WERI-Rb-1 (cell line): Measurements from ENCODE around the gene GPR17.

Experiments
- DNase-seq: peaks from one replicate; pipeline ENCODE4 v3.0.0-alpha.2; 2020
- H3K27ac ChIP-seq: fragments of 250-450 bp; sonication (Bioruptor Pico); 2 replicates; pipeline ENCODE4 v1.5.1; 2020; ENCODE audit warnings: mild to moderate bottlenecking, moderate library complexity
- H3K27me3 ChIP-seq: fragments of 250-450 bp; sonication (Bioruptor Pico); 2 replicates; pipeline ENCODE4 v1.5.1; 2021; ENCODE audit warnings: mild to moderate bottlenecking, low read depth, moderate library complexity; ENCODE audit not compliant: insufficient read depth, severe bottlenecking
- H3K36me3 ChIP-seq: fragments of 250-450 bp; sonication (Bioruptor Pico); 2 replicates; pipeline ENCODE4 v1.5.1; 2020; ENCODE audit warnings: mild to moderate bottlenecking, moderate library complexity
- H3K4me3 ChIP-seq: 2 replicates; pipeline ENCODE4 v1.5.1; 2011; ENCODE audit warnings: low read depth, mild to moderate bottlenecking, control low read depth, low read length
- H3K9me3 ChIP-seq: fragments of 250-450 bp; sonication (Bioruptor Pico); 2 replicates; pipeline ENCODE4 v1.5.1; 2021; ENCODE audit warnings: mild to moderate bottlenecking, moderate library complexity; ENCODE audit not compliant: severe bottlenecking
- TF ChIP-seq, protein P1 (sequence below): IDR thresholded peaks from 2 replicates; pipeline ENCODE4 v1.5.1; 2011; ENCODE audit warnings: low read depth, mild to moderate bottlenecking, control low read depth, inconsistent platforms, low read length

GPR17 gene

GRCh38 chr2:127645395-127646291 lies at the start of gene GPR17:
TSS of gene GPR17 (plus strand) at chr2:127646153. CDS start at chr2:127650736, 4,583 bp downstream.
- no peak for DNase-seq
- H3K9me3 ChIP-seq, result no peaks in the 10 kb centered on the region
- no peaks in the 10 kb centered on the region for H3K36me3 ChIP-seq
- no peaks in the 10 kb centered on the region for H3K27me3 ChIP-seq
- H3K27ac ChIP-seq, result no peak within 1 kb of the TSS
- H3K4me3 ChIP-seq, result no peak within 1 kb of the TSS
- TF ChIP-seq, protein P1, sequence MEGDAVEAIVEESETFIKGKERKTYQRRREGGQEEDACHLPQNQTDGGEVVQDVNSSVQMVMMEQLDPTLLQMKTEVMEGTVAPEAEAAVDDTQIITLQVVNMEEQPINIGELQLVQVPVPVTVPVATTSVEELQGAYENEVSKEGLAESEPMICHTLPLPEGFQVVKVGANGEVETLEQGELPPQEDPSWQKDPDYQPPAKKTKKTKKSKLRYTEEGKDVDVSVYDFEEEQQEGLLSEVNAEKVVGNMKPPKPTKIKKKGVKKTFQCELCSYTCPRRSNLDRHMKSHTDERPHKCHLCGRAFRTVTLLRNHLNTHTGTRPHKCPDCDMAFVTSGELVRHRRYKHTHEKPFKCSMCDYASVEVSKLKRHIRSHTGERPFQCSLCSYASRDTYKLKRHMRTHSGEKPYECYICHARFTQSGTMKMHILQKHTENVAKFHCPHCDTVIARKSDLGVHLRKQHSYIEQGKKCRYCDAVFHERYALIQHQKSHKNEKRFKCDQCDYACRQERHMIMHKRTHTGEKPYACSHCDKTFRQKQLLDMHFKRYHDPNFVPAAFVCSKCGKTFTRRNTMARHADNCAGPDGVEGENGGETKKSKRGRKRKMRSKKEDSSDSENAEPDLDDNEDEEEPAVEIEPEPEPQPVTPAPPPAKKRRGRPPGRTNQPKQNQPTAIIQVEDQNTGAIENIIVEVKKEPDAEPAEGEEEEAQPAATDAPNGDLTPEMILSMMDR, result no peak

- Histone ChIP-seq H3K27ac (no peak overlapping the region), H3K9me3 (no peaks in the 10 kb centered on the region), H3K27me3 (no peaks in the 10 kb centered on the region), H3K36me3 (no peaks in the 10 kb centered on the region), H3K4me3 (no peak overlapping the region)
- TF ChIP-seq, protein P1, result no peak
- DNase-seq, result no peak
Observed at GRCh38 chr2:127596311-127597045, 49.5 kb upstream of the GPR17 start.

GRCh38 chr2:127597046-127597983 lies 48.6 kb upstream of the GPR17 start:
- TF ChIP-seq, protein P1, result no peak
- DNase-seq, result no peak
- no peak overlapping the region for H3K27ac ChIP-seq
- no peaks in the 10 kb centered on the region for H3K27me3 ChIP-seq
- peaks cover 2% of the 10 kb centered on the region for H3K9me3 ChIP-seq
- no peak overlapping the region for H3K4me3 ChIP-seq
- no peaks in the 10 kb centered on the region for H3K36me3 ChIP-seq

DNA sequence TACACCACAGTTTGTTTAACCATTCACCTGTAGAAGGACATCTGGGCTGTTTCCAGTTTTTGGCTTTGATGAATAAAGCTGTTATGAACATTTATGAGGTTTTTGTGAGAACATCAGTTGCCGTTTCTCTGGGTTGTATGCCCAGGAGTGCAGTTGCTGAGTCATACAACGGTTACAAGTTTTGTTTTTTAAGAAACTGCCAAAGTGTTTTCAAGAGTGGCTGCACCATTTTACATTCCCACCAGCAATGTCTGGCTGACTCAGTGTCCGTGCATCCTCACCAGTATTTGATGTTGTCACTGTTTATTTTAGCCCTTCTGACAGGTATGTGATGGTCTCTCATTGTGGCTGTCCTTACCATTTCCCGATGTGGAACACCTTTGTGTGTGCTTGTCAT lies 48.0 kb upstream of the GPR17 start:
- Histone ChIP-seq H3K27me3 (no peaks in the 10 kb centered on the region), H3K9me3 (peaks cover 5% of the 10 kb centered on the region), H3K4me3 (no peak overlapping the region), H3K27ac (no peak overlapping the region), H3K36me3 (no peaks in the 10 kb centered on the region)
- TF ChIP-seq, protein P1, result no peak
- no peak for DNase-seq

DNA sequence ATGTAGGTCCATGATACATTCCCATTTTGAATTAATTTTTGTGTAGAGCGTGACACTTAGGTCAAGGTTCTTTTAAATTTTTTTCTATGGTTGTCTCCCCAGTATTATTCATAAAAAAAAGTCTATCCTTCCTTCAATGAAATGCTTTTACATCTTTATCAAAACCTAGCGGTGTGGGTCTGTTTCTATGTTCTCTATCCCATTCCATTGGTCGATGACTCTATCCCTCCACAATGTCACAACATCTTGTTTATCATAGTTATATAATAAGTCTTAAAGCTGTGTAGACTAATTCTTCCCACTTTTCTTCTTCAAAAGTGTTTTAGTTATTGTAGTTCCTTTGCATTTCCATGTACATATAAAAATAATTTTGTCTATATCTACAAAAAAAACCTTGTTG lies 47.2 kb upstream of the GPR17 start:
- TF ChIP-seq, protein P1, result no peak
- Histone ChIP-seq H3K9me3 (peaks cover 10% of the 10 kb centered on the region), H3K27ac (no peak overlapping the region), H3K36me3 (no peaks in the 10 kb centered on the region), H3K4me3 (no peak overlapping the region), H3K27me3 (no peaks in the 10 kb centered on the region)
- no peak for DNase-seq
